ENCODE results near the gene NLGN3.

The NLGN3 gene

GRCh38 chrX:71099736-71100135 lies 44.9 kb upstream of the NLGN3 start:
- no peak for TF ChIP-seq CTCF (IDR thresholded peaks at IDR 0.05)
- Histone ChIP-seq H3K4me3 (no peak overlapping the region), H3K27ac (no peak overlapping the region)
- DNase-seq (ENCODE audit: low spot score) = no peak

DNA sequence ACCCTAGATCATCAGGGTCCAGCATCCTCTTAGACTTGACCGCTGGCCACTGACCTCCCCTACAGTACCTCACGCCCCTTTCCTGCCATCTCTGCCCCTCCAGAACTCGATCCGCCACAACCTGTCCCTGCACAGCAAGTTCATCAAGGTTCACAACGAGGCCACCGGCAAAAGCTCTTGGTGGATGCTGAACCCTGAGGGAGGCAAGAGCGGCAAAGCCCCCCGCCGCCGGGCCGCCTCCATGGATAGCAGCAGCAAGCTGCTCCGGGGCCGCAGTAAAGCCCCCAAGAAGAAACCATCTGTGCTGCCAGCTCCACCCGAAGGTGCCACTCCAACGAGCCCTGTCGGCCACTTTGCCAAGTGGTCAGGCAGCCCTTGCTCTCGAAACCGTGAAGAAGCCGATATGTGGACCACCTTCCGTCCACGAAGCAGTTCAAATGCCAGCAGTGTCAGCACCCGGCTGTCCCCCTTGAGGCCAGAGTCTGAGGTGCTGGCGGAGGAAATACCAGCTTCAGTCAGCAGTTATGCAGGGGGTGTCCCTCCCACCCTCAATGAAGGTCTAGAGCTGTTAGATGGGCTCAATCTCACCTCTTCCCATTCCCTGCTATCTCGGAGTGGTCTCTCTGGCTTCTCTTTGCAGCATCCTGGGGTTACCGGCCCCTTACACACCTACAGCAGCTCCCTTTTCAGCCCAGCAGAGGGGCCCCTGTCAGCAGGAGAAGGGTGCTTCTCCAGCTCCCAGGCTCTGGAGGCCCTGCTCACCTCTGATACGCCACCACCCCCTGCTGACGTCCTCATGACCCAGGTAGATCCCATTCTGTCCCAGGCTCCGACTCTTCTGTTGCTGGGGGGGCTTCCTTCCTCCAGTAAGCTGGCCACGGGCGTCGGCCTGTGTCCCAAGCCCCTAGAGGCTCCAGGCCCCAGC lies 43.8 kb upstream of the NLGN3 start:
- TF ChIP-seq CTCF (IDR thresholded peaks at IDR 0.05) = no peak
- Histone ChIP-seq H3K27ac (no peak overlapping the region), H3K4me3 (no peak overlapping the region)
- no peak for DNase-seq (ENCODE audit: low spot score)

GRCh38 chrX:71102292-71102691 lies 42.3 kb upstream of the NLGN3 start:
- no peak overlapping the region for H3K27ac ChIP-seq
- TF ChIP-seq CTCF (IDR thresholded peaks at IDR 0.05) = no peak
- H3K4me3 ChIP-seq = no peak overlapping the region
- DNase-seq (ENCODE audit: low spot score) = no peak

- Histone ChIP-seq H3K4me3 (no peak overlapping the region), H3K27ac (peak overlapping the region in 1 of 2 donors; percentile 64)
- DNase-seq (ENCODE audit: low spot score) = no peak
- no peak for TF ChIP-seq CTCF (IDR thresholded peaks at IDR 0.05)
Observed at GRCh38 chrX:71103110-71103983, 41.3 kb upstream of the NLGN3 start.

DNA sequence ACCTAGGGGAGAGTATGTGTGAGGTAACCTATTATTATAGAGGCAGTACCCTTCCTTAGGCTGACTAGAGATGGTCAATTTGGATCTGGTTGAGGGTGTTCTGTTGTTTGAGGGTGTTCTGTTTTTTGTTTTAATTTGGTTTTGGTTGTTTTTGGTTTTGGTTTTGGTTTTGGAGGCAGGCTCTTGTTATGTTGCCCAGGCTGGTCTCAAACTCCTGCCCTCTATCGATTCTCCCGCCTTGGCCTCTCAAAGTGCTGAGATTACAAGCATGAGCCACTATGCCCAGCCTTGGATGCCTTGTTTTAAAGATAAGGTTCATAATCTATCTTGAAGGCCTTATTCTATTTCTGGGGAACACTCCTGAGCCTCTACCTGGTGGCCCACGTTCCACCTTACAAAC lies 39.0 kb upstream of the NLGN3 start:
- TF ChIP-seq CTCF (IDR thresholded peaks at IDR 0.05) = no peak

GRCh38 chrX:71106427-71106826 lies 38.2 kb upstream of the NLGN3 start, which contains the start of gene CXorf65:
CXorf65 (minus strand) TSS chrX:71106740; CDS start chrX:71106556, 184 bp downstream.
- Histone ChIP-seq H3K27ac (no peak within 1 kb of the TSS), H3K4me3 (no peak within 1 kb of the TSS)
- DNase-seq (ENCODE audit: low spot score) = no peak
- no peak for TF ChIP-seq CTCF (IDR thresholded peaks at IDR 0.05)

More for the DNA sequence above, 39.0 kb upstream of the NLGN3 start:
- H3K4me3 ChIP-seq = no peak overlapping the region
- H3K27ac ChIP-seq = no peak overlapping the region
- no peak for DNase-seq (ENCODE audit: low spot score)

Measured in coronary artery (tissue), 2 donors.